ENCODE measurements around the gene SPI1. TPM values are rescaled to one million over a fixed set of nuclear protein-coding genes. Genes with fewer than 3 reads are reported as not detected.

Gene SPI1
- total RNA-seq, 2 experiments from 2014 or later = 4.9 to 5.9 TPM

DNA sequence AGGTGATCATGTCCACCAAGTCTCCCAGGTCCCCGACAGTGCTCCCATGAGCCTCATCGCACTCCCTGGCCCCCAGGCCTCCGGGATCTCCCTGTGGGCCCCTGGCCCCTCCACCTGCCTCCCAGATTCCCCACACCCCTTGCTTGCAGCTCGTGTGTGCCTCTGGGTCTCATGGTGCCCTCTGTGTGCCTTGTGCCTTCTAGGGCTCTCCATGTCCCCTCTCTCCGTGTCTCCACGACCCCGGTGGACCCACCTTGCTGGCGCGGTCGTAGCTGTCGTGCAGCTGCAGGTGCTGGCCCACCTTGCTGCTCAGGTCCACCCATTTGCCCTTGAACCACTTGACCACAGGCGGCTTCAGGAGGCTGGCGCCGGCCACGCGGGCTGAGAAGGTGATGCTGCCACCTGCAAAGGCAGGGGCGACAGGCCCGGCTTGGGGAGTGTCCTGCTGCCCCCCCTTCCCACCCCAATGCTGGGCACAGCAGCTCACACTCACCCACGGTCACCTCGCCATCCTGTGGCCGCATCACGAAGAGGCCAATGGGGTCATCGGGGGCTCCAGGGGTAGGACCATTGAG is 28.7 kb downstream of the SPI1 start:
- Mint-ChIP-seq H3K4me3 (no peak overlapping the region), H3K9me3 (no peaks in the 10 kb centered on the region), H3K27me3 (no peaks in the 10 kb centered on the region), H3K4me1 (ENCODE audit: low read depth) (no peaks in the 10 kb centered on the region), H3K36me3 (ENCODE audit: low read depth) (no peaks in the 10 kb centered on the region), H3K27ac (no peak overlapping the region)
- CTCF ChIA-PET = no interaction called here
- intact Hi-C loops (cut with DNase I, micrococcal nuclease) = no loop called here
- Histone ChIP-seq H3K9me3 (ENCODE audit: control insufficient read depth in 1 of 2, insufficient read depth in 1 of 2, low read length in 2 of 2) (no peaks in the 10 kb centered on the region), H3K36me3 (ENCODE audit: insufficient read depth, low read length) (no peaks in the 10 kb centered on the region), H3K4me1 (ENCODE audit: insufficient read depth, low read length) (no peaks in the 10 kb centered on the region), H3K4me3 (ENCODE audit: low read length) (no peak overlapping the region), H3K27me3 (ENCODE audit: control insufficient read depth in 1 of 2, insufficient read depth in 2 of 2, low read length in 2 of 2) (no peaks in the 10 kb centered on the region), H3K27ac (ENCODE audit: low read depth in 1 of 2, low read length in 2 of 2) (no peak overlapping the region)
- ATAC-seq (ENCODE audit: poor library complexity) (no peak), DNase-seq (no peak)
- POLR2A ChIA-PET = no interaction called here
- TF ChIP-seq, protein P1, sequence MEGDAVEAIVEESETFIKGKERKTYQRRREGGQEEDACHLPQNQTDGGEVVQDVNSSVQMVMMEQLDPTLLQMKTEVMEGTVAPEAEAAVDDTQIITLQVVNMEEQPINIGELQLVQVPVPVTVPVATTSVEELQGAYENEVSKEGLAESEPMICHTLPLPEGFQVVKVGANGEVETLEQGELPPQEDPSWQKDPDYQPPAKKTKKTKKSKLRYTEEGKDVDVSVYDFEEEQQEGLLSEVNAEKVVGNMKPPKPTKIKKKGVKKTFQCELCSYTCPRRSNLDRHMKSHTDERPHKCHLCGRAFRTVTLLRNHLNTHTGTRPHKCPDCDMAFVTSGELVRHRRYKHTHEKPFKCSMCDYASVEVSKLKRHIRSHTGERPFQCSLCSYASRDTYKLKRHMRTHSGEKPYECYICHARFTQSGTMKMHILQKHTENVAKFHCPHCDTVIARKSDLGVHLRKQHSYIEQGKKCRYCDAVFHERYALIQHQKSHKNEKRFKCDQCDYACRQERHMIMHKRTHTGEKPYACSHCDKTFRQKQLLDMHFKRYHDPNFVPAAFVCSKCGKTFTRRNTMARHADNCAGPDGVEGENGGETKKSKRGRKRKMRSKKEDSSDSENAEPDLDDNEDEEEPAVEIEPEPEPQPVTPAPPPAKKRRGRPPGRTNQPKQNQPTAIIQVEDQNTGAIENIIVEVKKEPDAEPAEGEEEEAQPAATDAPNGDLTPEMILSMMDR (IDR thresholded peaks at IDR 0.05) = no peak

DNA sequence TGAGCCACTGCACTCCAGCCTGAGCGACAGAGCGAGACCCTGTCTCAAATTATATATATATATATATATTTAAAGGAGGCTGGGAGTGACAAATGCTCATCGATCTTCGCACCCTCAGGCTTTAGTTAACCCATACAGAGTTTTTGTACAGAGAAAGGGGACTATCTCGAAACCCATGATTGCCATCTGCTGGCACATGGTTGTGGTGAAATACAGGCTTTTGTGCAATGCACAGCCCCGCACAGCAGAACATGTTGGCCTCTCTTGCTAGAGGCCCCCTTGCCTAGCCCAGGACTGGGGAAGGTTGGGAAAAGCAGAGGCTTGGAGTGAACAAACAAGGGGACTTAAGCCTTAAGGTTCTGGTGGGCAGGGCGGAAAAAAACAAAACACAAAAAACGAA is 29.5 kb downstream of the SPI1 start:
- ChIA-PET CTCF (no interaction called here), POLR2A (no interaction called here)
- no peak for ATAC-seq (ENCODE audit: poor library complexity)
- no peaks in the 10 kb centered on the region for H3K9me3 ChIP-seq (ENCODE audit: control insufficient read depth in 1 of 2, insufficient read depth in 1 of 2, low read length in 2 of 2)
- H3K4me1 Mint-ChIP-seq (ENCODE audit: low read depth) = no peaks in the 10 kb centered on the region
- H3K27ac Mint-ChIP-seq = no peak overlapping the region
- H3K36me3 Mint-ChIP-seq (ENCODE audit: low read depth) = no peaks in the 10 kb centered on the region
- no peak for DNase-seq
- TF ChIP-seq, protein P1 (IDR thresholded peaks at IDR 0.05) = no peak
- no peaks in the 10 kb centered on the region for H3K9me3 Mint-ChIP-seq
- no peak overlapping the region for H3K27ac ChIP-seq (ENCODE audit: low read depth in 1 of 2, low read length in 2 of 2)
- no peaks in the 10 kb centered on the region for H3K27me3 Mint-ChIP-seq
- no peaks in the 10 kb centered on the region for H3K4me1 ChIP-seq (ENCODE audit: insufficient read depth, low read length)
- H3K36me3 ChIP-seq (ENCODE audit: insufficient read depth, low read length) = no peaks in the 10 kb centered on the region
- no peak overlapping the region for H3K4me3 Mint-ChIP-seq
- intact Hi-C loops (cut with DNase I, micrococcal nuclease) = no loop called here
- no peak overlapping the region for H3K4me3 ChIP-seq (ENCODE audit: low read length)
- no peaks in the 10 kb centered on the region for H3K27me3 ChIP-seq (ENCODE audit: control insufficient read depth in 1 of 2, insufficient read depth in 2 of 2, low read length in 2 of 2)

DNA sequence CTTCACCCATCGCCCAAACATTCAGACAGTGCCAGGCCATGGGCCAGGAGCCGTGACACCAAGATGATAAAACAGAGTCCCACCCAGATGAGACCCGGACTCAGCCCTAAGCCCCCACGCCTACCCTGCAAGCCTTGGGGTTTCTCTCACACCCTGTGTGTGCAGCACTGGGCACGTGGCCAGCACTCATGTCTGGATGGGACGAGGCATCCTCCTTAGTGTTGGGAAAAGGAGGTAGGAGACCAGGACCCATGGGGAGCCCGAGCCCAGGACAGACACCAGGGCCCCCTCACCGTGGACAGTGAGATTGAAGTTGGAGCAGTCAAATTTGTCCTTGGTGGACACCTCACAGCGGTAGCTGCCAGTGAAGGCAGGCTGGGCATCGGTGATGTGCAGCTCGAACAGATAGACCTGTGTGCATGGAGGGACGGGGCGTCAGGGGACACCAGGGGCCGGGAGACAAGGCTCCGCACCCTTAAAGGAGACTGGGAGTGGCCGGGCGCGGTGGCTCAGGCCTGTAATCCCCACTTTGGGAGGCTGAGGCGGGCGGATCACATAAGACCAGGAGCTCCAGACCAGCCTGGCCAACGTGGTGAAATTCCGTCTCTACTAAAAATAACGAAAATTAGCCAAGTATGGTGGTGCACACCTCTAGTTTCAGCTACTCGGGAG is 30.1 kb downstream of the SPI1 start:
- POLR2A ChIA-PET = no interaction called here
- H3K27me3 ChIP-seq (ENCODE audit: control insufficient read depth in 1 of 2, insufficient read depth in 2 of 2, low read length in 2 of 2) = no peaks in the 10 kb centered on the region
- no peak overlapping the region for H3K27ac ChIP-seq (ENCODE audit: low read depth in 1 of 2, low read length in 2 of 2)
- no peaks in the 10 kb centered on the region for H3K4me1 ChIP-seq (ENCODE audit: insufficient read depth, low read length)
- no peak overlapping the region for H3K4me3 ChIP-seq (ENCODE audit: low read length)
- Mint-ChIP-seq H3K27ac (no peak overlapping the region), H3K27me3 (no peaks in the 10 kb centered on the region), H3K4me3 (no peak overlapping the region), H3K4me1 (ENCODE audit: low read depth) (no peaks in the 10 kb centered on the region), H3K36me3 (ENCODE audit: low read depth) (no peaks in the 10 kb centered on the region), H3K9me3 (no peaks in the 10 kb centered on the region)
- CTCF ChIA-PET = no interaction called here
- TF ChIP-seq, protein P1 (IDR thresholded peaks at IDR 0.05) = no peak
- ATAC-seq (ENCODE audit: poor library complexity) (no peak), DNase-seq (no peak)
- no peaks in the 10 kb centered on the region for H3K9me3 ChIP-seq (ENCODE audit: control insufficient read depth in 1 of 2, insufficient read depth in 1 of 2, low read length in 2 of 2)
- intact Hi-C loops (cut with DNase I, micrococcal nuclease) = no loop called here
- no peaks in the 10 kb centered on the region for H3K36me3 ChIP-seq (ENCODE audit: insufficient read depth, low read length)

Data from CD4-positive, alpha-beta T cell (primary cell).